HG03457 (cell line): ENCODE data around the gene RUVBL2.
"Not testable (repeated sequence)": the region's sequence is repeated elsewhere in the genome, so short reads cannot be mapped to it uniquely, and the experiment has no call there.

ENCODE experiments used
- ATAC-seq: cut with Tn5 transposase; IDR thresholded peaks from one replicate; pipeline ENCODE4 v1.9.1; 2021; ENCODE audit warnings: moderate number of reproducible peaks; ENCODE audit not compliant: unreplicated experiment

The RUVBL2 gene

DNA sequence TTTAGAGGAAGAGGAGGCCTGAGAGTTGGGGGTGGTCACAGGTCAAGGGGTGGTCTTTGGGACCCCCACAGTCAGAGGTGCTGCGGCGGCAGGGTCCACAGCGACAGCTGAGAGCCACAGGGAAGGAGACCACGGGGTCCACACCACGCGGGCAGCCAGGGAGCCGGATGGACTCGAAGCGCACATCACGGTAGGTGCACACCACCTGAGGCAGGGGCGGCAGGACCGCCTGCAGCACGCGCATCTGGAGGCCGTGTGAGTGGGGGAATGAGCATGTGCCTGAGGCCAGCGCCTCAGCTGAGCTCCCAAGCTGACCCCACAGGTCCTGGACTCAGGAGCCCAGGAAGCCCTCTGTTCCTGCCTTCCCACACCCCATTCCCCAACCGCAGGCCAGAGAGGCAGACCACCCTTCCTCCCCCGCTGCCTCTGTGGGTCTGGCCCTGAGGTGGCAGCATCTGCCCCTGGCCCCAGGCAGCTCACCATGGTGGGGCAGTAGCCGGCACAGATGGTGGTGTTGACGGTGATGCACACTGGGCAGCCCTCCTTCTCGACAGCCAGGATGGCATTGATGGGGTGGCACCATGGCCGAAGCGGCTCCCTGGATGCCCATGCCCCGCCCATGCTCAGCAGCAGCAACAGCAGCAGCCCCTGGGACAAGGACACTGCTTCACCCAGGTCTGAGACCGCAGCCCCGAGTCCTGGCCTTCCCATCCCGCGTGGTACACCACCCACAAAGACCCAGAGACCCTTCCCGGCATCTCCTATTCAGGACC, 22.6 kb downstream of the RUVBL2 start:
- ATAC-seq, result no peak

DNA sequence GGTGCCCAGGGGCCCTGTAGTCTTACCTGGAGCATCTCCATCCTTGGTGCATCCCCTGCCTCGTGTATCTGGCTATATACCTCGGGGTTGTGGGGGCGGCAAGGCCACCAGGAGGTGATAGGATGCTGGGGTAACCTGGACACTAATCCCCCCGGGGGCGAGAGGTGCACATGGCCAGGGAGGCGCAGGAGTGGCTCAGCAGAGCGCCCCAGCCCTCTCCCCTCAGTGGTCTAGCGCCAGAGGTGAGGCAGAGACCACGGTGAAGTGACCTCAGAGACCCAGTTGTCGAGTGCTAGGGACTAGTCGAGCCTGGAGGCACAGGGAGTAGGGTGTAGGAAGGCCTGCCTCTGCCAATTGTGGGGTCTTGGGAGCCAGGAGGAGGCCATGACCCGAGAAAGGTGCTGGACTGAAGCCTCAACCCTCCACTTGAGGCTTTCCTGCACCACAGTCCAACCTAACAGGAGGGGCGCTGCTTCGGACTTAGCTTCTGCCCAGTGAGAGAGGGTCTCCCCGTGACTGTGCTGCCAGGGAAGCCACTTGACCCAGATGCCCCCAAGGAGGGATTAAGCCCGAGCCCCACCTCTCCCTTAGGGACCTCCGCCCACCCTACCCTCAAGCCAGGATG, 23.5 kb downstream of the RUVBL2 start, which contains the start of gene LHB:
Gene LHB (minus strand): TSS at position 51 of the 625 bp plus-strand sequence. CDS start 10 bp downstream, at position 41.
- no peak for ATAC-seq

DNA sequence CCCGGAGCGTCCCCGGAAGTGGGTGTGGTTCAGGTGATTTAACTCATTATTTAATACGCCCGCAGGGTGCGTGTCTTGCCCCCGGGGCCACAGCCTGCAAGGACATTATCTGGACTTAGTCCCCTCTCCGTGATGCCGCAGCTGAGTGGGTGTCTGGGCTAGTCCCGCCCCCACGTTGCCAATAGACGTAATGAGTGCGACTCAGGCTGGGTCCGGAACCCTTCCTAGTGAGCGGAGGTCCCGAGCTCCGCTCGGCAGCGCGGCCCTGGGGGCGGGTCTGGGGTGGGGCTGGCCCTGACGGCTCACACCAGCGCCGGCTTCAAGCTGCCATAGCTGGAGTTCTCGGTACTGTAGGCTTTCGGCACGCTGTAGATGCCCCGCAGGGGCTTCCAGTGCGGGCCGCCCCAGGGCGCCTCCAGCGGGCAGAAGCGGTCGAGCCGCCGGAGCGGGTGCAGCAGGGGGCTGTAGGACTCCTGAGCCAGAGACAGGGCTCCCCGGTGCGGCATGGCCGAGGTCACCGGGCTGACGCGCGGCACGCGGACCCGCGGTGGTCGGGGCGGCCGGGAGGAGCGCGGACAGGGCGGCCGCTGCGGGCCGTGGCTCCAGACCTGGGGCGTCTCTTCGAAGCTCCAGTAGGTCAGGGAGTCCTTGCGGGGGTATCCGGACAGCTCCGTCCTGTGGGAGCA, 24.1 kb downstream of the RUVBL2 start:
- no peak for ATAC-seq

DNA sequence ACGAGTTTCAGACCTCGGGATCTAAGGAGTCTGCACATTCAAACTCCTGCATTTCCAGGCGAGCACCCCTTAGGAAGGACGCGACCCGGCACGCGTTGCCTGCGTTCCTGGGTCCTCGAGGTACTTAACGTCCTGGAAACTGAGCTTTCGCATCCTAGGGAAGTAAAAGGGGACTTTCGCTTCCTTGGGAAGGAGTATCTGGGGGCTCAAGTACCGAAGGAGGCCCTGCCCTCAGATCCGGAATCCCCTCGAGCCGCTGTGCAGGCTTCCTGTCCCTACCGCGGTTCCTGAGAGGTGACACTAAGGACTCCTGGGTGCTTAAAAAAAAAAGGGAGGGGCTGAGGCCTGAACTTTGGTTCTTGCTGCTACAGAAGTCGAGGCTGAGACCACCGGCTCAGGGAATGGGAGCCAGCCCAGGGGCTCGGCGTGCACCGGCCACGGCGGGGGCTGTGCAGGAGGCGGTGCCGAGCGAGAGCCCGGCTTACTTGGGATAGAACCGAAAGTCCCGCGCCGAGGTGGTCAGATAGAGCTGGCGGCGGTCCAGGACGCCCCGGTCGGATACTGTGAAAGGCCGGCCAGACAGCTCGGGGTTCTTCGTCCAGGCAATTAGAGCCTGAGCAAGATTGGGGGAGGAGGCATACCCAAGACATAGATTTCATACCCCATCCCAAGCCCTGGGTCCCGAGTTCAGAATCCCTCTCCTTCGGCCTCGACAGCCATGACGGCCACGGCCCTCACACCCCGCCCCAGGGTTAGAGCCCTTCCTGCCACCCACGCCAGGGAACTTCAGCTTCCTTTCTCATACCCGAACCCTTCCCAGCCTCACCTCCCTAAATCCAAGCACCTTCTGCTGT, 24.9 kb downstream of the RUVBL2 start:
- ATAC-seq, result not testable (repeated sequence)

DNA sequence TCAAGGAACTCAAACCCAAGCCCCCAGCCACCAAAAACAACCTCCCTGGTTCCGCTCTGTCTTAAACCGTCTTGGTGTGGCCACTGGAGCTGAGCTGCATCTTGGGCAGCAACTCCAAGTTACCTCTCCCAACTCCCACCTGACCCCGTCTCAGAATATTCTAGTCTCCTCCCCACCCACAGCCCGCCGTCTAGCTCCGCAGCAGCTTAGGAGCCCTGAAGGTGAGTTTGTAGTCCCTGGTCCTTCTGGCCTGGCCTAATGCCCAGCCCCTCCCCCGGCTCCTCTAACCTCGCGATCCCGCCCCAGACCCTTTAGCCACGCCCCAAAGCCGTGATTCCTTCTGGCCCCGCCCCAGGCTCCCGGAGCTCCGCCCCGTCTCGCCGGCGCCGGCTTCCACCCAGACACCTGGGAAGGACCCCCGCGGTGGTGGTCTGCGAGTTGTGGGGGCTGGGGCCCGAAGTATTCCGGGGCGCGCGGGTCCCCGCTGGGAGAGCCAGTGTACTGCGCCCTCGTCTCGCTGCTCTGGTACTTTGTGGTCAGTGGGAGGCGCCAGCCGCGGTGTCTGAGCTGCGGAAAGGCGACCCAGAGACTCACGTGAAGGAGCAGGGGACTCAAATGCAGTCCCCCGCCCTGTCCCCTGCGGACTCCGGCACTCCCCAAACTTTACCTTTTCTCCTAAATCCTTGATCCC, 25.7 kb downstream of the RUVBL2 start:
- no peak for ATAC-seq

GRCh38 chr19:49020342-49020741, 26.7 kb downstream of the RUVBL2 start:
- no peak for ATAC-seq

DNA sequence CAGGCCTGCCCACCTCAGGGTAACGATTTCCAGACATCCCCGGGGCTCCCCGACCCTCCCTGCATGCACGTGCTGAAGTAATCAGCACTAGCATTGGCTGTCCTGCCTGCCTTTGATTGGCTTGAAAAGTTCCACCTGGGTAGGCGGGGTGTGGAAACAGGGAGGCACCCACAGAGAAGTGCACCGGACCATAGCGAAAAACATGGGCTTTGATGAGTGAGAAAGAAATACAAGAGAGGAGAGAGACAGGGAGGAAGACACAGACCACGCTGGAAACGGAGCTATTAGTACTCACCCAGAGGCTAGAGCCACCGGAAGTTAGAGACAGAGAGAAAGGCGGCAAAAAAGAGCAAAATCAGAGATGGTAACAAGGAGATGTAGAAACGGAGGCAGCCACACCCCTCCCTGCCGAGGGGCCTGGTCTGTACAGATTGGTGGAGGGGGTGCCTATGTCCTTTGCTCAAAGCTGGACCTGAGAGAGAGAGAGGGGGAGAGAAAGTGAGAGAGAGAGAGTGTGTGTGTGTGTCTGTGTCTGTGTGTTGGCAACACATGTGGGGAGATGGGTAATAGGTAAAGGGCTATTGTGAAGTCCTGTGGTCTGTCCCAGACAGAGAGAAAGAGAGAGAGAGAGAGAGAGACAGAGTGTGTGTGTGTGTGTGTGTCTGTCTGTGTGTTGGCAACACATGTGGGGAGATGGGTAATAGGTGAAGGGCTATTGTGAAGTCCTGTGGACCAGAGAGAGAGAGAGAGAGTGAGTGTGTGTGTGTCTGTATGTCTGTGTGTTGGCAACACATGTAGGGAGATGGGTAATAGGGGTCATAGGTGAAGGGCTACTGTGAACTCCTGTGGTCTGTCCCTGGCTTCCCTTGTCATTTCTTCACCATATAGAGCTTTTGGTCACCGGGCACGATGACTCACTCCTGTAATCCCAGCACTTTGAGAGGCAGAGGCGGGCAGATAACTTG, 27.5 kb downstream of the RUVBL2 start:
- ATAC-seq, result no peak

- no peak for ATAC-seq
These were observed 28.4 kb downstream of the RUVBL2 start for GRCh38 chr19:49022116-49022515.

DNA sequence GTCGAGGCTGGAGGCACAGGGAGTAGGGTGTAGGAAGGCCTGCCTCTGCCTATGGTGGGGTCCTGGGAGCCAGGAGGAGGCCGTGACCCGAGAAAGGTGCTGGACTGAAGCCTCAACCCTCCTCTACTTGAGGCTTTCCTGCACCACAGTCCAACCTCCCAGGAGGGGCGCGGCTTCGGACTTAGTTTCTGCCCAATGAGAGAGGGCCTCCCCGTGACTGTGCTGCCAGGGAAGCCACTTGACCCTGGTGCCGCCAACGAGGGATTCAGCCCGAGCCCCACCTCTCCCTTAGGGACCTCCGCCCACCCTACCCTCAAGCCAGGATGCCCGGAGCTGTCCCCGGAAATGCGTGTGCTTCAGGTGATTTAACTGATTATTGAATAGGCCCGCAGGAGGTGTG, 30.5 kb downstream of the RUVBL2 start, which contains the start of gene CGB3:
Gene CGB3 (minus strand): TSS at position 101 of the 400 bp plus-strand sequence. CDS start 362 bp downstream, outside the sequence.
- not testable (repeated sequence) for ATAC-seq

GRCh38 chr19:49025088-49025487, 31.4 kb downstream of the RUVBL2 start:
- not testable (repeated sequence) for ATAC-seq

GRCh38 chr19:49025599-49025998, 31.9 kb downstream of the RUVBL2 start:
- ATAC-seq, result not testable (repeated sequence)

- ATAC-seq, result not testable (repeated sequence)
These were observed 35.0 kb downstream of the RUVBL2 start for GRCh38 chr19:49028686-49029085.

GRCh38 chr19:49029749-49030148, 36.1 kb downstream of the RUVBL2 start:
- ATAC-seq, result not testable (repeated sequence)

GRCh38 chr19:49030323-49030722, 36.6 kb downstream of the RUVBL2 start:
- ATAC-seq, result not testable (repeated sequence)

GRCh38 chr19:49031642-49032301, 38.1 kb downstream of the RUVBL2 start, which contains the start of gene CGB2:
TSS of gene CGB2 (plus strand) at chr19:49031890. CDS start at chr19:49032096, 206 bp downstream.
- ATAC-seq, result not testable (repeated sequence)

GRCh38 chr19:49036815-49037214, 43.1 kb downstream of the RUVBL2 start, which contains the start of gene CGB1:
TSS of gene CGB1 (minus strand) at chr19:49036895. CDS start at chr19:49036711, 184 bp downstream.
- not testable (repeated sequence) for ATAC-seq

DNA sequence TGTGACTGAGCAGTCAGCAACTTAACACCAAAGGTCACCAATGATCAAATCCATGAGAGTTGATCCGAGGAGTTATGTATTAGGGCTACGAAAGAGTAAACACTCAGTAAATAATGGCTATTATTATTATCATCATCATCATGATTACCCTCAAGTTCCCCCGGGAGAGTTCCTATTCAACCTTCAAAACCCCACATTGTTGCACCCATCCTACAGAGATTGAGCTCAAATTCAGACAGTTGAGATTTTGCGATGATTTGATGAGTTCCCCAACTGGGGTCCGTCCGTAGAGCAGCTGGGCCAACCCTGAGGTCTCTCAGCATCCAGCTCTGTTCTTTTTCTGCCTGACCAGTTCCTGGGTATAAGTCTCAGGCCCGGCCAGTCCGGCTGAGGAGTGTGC, 44.4 kb downstream of the RUVBL2 start:
- not testable (repeated sequence) for ATAC-seq
